Glutamatergic neuron (in vitro differentiated cells): Measurements from ENCODE around the gene ECE1. TPM values are rescaled to one million over a fixed set of nuclear protein-coding genes. Genes with fewer than 3 reads are reported as not detected.

Source experiments
- DNase-seq: peaks from one replicate; pipeline ENCODE4 v3.0.0; 2022
- H3K27ac Mint-ChIP-seq: one replicate; pipeline ENCODE4 v1.8.0; 2020; ENCODE audit warnings: mild to moderate bottlenecking, mixed read lengths, inconsistent platforms; ENCODE audit not compliant: unreplicated experiment
- H3K27me3 Mint-ChIP-seq: one replicate; pipeline ENCODE4 v1.8.0; 2020; ENCODE audit warnings: mild to moderate bottlenecking, moderate library complexity, mixed read lengths, inconsistent platforms; ENCODE audit not compliant: unreplicated experiment
- H3K36me3 Mint-ChIP-seq: one replicate; pipeline ENCODE4 v1.8.0; 2020; ENCODE audit warnings: mild to moderate bottlenecking, mixed read lengths, inconsistent platforms; ENCODE audit not compliant: unreplicated experiment
- H3K4me1 Mint-ChIP-seq: one replicate; pipeline ENCODE4 v1.8.0; 2020; ENCODE audit warnings: mild to moderate bottlenecking, low read depth, mixed read lengths, inconsistent platforms; ENCODE audit not compliant: unreplicated experiment
- H3K4me3 Mint-ChIP-seq: one replicate; pipeline ENCODE4 v1.8.0; 2020; ENCODE audit warnings: mild to moderate bottlenecking, mixed read lengths, inconsistent platforms; ENCODE audit not compliant: unreplicated experiment
- H3K9me3 Mint-ChIP-seq: one replicate; pipeline ENCODE4 v1.8.0; 2020; ENCODE audit warnings: mild to moderate bottlenecking, moderate library complexity, mixed read lengths, inconsistent platforms; ENCODE audit not compliant: unreplicated experiment
- total RNA-seq: library from RNA; stranded (reverse); fragmentation: NEBNext Ultra II Directional; extraction: Animal tissue kit (Norgen Biotek cat#: 25700); gene quantifications from one replicate; pipeline ENCODE4 v1.2.1, GENCODE V29; 2021; ENCODE audit not compliant: unreplicated experiment
- TF ChIP-seq, protein P1 (sequence below): fragments of 200-600 bp; sonication (generic); IDR thresholded peaks from one replicate; pipeline ENCODE4 v1.5.0; 2021; ENCODE audit not compliant: partially characterized antibody, unreplicated experiment

The ECE1 gene
- total RNA-seq, 1 donor from 2014 or later, result 36.1 TPM

DNA sequence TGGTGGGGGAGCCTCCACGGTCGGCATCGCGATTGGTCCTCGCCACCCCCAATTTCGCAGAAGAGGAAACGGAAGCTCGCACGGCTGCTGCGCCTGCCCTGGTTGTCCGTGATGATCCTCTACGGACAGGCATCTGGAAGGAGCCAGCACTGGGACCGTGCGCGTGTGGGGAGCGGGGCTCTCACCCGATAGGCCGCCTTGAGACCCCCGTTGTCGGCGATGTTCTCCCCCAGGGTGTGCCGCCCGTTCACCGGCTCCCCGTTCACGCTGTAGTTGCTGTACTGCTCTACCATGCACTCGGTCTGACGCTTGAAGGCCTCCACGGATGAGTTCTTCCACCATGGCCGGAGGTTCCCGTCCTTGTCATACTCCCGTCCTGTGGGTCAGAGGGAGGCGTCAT, 65.2 kb downstream of the ECE1 start:
- no peaks in the 10 kb centered on the region for H3K27me3 Mint-ChIP-seq
- no peaks in the 10 kb centered on the region for H3K4me1 Mint-ChIP-seq
- no peaks in the 10 kb centered on the region for H3K36me3 Mint-ChIP-seq
- H3K4me3 Mint-ChIP-seq, result no peak overlapping the region
- TF ChIP-seq, protein P1, sequence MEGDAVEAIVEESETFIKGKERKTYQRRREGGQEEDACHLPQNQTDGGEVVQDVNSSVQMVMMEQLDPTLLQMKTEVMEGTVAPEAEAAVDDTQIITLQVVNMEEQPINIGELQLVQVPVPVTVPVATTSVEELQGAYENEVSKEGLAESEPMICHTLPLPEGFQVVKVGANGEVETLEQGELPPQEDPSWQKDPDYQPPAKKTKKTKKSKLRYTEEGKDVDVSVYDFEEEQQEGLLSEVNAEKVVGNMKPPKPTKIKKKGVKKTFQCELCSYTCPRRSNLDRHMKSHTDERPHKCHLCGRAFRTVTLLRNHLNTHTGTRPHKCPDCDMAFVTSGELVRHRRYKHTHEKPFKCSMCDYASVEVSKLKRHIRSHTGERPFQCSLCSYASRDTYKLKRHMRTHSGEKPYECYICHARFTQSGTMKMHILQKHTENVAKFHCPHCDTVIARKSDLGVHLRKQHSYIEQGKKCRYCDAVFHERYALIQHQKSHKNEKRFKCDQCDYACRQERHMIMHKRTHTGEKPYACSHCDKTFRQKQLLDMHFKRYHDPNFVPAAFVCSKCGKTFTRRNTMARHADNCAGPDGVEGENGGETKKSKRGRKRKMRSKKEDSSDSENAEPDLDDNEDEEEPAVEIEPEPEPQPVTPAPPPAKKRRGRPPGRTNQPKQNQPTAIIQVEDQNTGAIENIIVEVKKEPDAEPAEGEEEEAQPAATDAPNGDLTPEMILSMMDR, result no peak
- peaks cover 1% of the 10 kb centered on the region for H3K9me3 Mint-ChIP-seq
- H3K27ac Mint-ChIP-seq, result no peak overlapping the region
- no peak for DNase-seq

DNA sequence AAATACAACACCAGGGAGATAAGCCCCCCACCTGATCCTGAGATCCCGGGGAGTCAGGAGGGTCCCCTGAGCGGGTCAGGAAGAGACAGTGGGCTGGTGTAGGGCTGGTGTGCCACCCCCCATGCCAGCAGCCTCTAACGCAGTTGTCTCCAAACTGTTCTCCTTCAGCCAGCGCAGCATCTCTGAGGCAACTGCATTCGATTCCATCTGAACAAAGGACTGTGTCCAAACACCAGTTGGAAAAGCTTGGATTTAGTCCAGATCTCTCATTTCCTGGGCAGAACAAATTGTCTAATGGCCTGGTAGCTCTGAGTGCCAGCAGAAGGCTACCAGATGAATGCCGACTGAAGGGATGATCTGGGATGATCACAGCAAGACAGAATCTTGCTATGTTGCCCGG, 69.4 kb downstream of the ECE1 start:
- no peaks in the 10 kb centered on the region for H3K36me3 Mint-ChIP-seq
- no peaks in the 10 kb centered on the region for H3K4me1 Mint-ChIP-seq
- no peaks in the 10 kb centered on the region for H3K27me3 Mint-ChIP-seq
- H3K27ac Mint-ChIP-seq, result no peak overlapping the region
- TF ChIP-seq, protein P1, result no peak
- DNase-seq, result no peak
- H3K4me3 Mint-ChIP-seq, result no peak overlapping the region
- H3K9me3 Mint-ChIP-seq, result no peaks in the 10 kb centered on the region

- TF ChIP-seq, protein P1, result no peak
- Mint-ChIP-seq H3K4me3 (no peak overlapping the region), H3K4me1 (no peaks in the 10 kb centered on the region), H3K36me3 (no peaks in the 10 kb centered on the region), H3K9me3 (no peaks in the 10 kb centered on the region), H3K27me3 (no peaks in the 10 kb centered on the region), H3K27ac (no peak overlapping the region)
- DNase-seq, result no peak
Measured at GRCh38 chr1:21219674-21220073, 70.6 kb downstream of the ECE1 start.

- TF ChIP-seq, protein P1, result peak; percentile 37
- H3K27me3 Mint-ChIP-seq, result peaks cover 2% of the 10 kb centered on the region
- H3K4me3 Mint-ChIP-seq, result no peak overlapping the region
- H3K9me3 Mint-ChIP-seq, result no peaks in the 10 kb centered on the region
- no peak overlapping the region for H3K27ac Mint-ChIP-seq
- H3K4me1 Mint-ChIP-seq, result no peaks in the 10 kb centered on the region
- DNase-seq, result peak; percentile 86
- no peaks in the 10 kb centered on the region for H3K36me3 Mint-ChIP-seq
Measured at GRCh38 chr1:21217812-21218596, 72.3 kb downstream of the ECE1 start.
